Measurements from ENCODE around the gene MAP7D2.

The MAP7D2 gene

DNA sequence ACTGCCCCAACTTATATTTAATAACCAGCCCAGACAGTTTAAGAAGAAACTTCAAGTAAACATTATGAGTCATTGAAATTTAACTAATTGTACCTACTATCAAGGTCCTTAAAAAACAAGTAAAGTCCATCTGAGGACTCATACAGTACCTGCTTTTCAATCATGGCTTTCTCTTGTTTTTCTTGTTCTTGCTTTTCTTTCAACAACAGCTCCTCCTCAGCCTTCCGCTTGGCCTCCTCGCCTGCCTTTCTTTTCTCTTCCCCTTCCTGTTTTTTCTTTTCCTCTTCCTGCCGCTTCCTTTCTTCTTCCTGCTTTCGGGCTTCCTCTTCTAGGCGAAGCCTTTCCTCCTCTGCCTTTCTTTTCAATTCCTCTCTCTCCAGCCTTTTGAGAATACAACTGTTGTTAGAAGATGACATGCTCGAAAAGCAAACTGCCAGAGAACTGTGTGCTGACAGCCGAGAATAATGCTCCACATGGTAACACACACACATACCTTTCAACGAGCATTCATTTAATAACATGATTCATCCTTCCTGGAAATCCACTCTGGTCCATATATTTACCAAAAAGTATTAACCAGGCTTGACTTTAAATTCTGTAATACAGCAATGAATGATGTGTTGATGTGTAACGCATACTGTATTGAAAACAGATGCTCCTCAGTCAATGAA is 100.6 kb downstream of the MAP7D2 start:
- no peaks in the 10 kb centered on the region for H3K36me3 ChIP-seq
- DNase-seq = no peak
- H3K27ac ChIP-seq = no peak overlapping the region
- H3K27me3 ChIP-seq (ENCODE audit: insufficient read depth, low read depth, severe bottlenecking) = peaks cover 9% of the 10 kb centered on the region
- no peaks in the 10 kb centered on the region for H3K9me3 ChIP-seq (ENCODE audit: severe bottlenecking)
- H3K4me3 ChIP-seq (ENCODE audit: low read depth, low read length) = no peak overlapping the region
- TF ChIP-seq, protein P1, sequence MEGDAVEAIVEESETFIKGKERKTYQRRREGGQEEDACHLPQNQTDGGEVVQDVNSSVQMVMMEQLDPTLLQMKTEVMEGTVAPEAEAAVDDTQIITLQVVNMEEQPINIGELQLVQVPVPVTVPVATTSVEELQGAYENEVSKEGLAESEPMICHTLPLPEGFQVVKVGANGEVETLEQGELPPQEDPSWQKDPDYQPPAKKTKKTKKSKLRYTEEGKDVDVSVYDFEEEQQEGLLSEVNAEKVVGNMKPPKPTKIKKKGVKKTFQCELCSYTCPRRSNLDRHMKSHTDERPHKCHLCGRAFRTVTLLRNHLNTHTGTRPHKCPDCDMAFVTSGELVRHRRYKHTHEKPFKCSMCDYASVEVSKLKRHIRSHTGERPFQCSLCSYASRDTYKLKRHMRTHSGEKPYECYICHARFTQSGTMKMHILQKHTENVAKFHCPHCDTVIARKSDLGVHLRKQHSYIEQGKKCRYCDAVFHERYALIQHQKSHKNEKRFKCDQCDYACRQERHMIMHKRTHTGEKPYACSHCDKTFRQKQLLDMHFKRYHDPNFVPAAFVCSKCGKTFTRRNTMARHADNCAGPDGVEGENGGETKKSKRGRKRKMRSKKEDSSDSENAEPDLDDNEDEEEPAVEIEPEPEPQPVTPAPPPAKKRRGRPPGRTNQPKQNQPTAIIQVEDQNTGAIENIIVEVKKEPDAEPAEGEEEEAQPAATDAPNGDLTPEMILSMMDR (IDR thresholded peaks at IDR 0.05; ENCODE audit: low read depth, low read length) = no peak

DNA sequence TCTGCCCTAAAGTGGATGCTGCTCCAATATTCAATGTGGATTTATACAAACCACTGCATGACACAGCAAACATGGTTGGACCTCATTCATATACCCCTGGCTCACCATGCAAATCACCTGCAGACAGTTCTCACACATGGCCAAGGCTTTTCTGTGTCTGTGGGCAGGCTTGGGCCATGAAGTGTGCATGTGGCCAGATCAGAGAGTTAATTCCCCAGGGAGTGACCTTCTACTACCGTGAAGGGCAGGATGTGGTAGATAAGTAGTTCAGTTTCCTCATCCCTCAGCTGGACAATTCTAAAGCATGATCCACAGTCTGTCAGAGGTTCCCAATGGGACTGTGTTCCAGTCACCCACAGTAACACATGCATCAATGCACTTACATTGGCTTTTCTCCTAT is 101.3 kb downstream of the MAP7D2 start:
- Histone ChIP-seq H3K9me3 (ENCODE audit: severe bottlenecking) (no peaks in the 10 kb centered on the region), H3K36me3 (no peaks in the 10 kb centered on the region), H3K27ac (no peak overlapping the region), H3K27me3 (ENCODE audit: insufficient read depth, low read depth, severe bottlenecking) (peaks cover 9% of the 10 kb centered on the region), H3K4me3 (ENCODE audit: low read depth, low read length) (no peak overlapping the region)
- TF ChIP-seq, protein P1 (IDR thresholded peaks at IDR 0.05; ENCODE audit: low read depth, low read length) = no peak
- DNase-seq = no peak

DNA sequence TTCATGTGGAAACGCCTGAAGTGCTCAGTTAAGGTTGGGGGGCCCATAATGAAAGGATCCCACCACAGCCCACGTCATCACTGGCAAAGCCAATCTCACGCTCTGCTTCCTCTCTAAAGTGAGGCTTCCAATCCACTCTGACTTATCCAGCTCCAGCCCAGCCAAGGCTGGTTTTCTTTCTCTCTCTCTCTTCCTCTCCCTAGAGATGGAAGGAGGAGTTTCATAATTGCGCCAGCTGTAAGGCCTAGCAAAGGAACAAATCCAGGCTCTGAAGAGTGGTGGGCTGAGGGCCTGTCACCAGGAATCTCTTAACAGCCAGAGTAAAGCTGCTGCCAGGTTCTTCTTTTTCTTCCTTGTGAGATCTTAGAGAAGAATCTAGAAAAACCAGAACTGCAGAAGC is 105.1 kb downstream of the MAP7D2 start:
- H3K4me3 ChIP-seq (ENCODE audit: low read depth, low read length) = no peak overlapping the region
- H3K36me3 ChIP-seq = no peaks in the 10 kb centered on the region
- H3K27me3 ChIP-seq (ENCODE audit: insufficient read depth, low read depth, severe bottlenecking) = peaks cover 3% of the 10 kb centered on the region
- no peak for DNase-seq
- TF ChIP-seq, protein P1 (IDR thresholded peaks at IDR 0.05; ENCODE audit: low read depth, low read length) = no peak
- no peaks in the 10 kb centered on the region for H3K9me3 ChIP-seq (ENCODE audit: severe bottlenecking)
- no peak overlapping the region for H3K27ac ChIP-seq

DNA sequence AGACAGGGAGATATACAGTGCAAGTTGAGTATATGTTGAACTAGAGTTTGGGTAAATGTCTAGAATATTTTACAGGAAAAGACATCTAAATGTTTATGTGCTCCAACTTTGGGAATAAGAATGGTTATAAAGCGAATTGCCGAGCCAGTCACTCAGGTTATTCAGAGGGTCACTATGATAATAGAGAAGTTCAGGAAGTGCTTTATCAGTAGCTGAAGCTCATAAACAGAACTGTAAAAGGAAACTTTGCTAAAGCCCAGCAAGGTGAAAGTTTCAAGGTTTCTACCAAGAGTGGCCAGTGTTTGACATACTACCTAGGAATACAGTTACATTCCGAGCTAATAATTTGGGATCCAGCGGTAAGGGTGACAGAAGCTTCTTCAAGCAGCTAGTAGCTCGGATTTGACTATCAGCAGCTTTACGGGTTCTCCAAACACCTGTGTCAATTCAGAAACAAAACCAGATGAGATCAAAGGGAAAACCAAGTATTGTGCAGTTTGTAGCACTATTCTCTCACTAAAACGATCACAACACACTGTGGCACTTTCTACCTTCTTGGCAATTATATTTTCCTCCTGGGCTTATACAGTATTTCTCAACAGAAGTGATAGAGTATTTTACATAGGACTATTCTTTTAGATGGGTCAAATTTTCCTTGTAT is 108.6 kb downstream of the MAP7D2 start:
- Histone ChIP-seq H3K9me3 (ENCODE audit: severe bottlenecking) (no peaks in the 10 kb centered on the region), H3K27ac (no peak overlapping the region), H3K4me3 (ENCODE audit: low read depth, low read length) (no peak overlapping the region), H3K27me3 (ENCODE audit: insufficient read depth, low read depth, severe bottlenecking) (peaks cover 3% of the 10 kb centered on the region), H3K36me3 (no peaks in the 10 kb centered on the region)
- TF ChIP-seq, protein P1 (IDR thresholded peaks at IDR 0.05; ENCODE audit: low read depth, low read length) = no peak
- DNase-seq = no peak

DNA sequence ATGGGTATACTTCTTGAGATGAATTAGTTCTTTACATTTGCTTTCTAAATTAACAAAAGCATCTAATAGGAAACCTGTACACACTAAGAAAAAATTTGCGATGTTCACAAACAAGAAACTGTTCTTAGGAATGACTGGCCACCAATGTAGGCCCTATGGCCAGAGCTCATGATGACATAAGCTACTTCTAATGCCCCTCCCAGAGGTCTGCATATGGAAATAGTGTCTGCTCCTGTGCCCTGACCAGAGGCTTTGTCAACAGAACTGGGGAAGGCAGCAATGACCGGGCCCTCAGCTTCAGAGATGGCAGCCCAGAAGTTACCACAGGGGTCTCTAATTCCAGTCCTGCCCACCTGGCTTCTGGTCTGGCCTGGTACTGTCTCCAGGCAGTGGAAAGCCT is 110.8 kb downstream of the MAP7D2 start:
- no peak for DNase-seq
- Histone ChIP-seq H3K36me3 (no peaks in the 10 kb centered on the region), H3K9me3 (ENCODE audit: severe bottlenecking) (no peaks in the 10 kb centered on the region), H3K27ac (no peak overlapping the region), H3K27me3 (ENCODE audit: insufficient read depth, low read depth, severe bottlenecking) (peaks cover 3% of the 10 kb centered on the region), H3K4me3 (ENCODE audit: low read depth, low read length) (no peak overlapping the region)
- TF ChIP-seq, protein P1 (IDR thresholded peaks at IDR 0.05; ENCODE audit: low read depth, low read length) = no peak

Measured in WERI-Rb-1 (cell line).